HG02970 (cell line): ENCODE results near the gene ABLIM3.

ENCODE experiments used
- ATAC-seq: cut with Tn5 transposase; IDR thresholded peaks from one replicate; pipeline ENCODE4 v1.9.1; 2021; ENCODE audit warnings: mild to moderate bottlenecking, moderate library complexity, moderate number of reproducible peaks; ENCODE audit not compliant: unreplicated experiment, low FRiP score

ABLIM3 gene

DNA sequence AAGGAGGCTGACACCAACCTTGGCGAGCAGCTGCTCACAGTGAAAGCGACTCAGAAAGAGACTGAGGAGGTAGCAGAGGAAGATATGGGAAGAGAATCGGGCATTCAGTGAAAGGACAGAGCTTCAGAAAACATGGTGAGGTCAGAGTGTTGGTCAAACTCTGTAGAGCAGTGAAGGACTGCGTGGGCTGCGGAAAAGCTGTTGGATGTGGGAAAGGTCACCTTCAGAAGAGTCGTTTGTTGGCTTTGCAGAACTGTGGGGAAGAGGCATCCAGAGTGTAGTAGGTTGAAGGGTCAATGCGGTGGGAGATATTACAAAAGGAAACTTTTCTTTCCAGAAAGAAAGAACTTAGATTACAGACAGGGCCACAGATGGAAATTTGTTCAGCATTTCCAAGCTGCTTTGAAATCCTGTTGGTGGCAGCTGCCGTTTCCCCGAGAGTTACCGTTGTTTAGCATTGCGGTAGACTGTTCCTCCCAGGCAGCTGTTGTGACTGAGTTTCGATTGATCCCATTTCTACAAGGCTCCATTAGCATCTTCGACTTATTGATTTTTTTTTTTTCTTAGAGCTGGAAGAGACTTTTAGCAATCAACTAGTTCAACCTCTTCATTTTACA is 72.1 kb downstream of the ABLIM3 start:
- no peak for ATAC-seq

DNA sequence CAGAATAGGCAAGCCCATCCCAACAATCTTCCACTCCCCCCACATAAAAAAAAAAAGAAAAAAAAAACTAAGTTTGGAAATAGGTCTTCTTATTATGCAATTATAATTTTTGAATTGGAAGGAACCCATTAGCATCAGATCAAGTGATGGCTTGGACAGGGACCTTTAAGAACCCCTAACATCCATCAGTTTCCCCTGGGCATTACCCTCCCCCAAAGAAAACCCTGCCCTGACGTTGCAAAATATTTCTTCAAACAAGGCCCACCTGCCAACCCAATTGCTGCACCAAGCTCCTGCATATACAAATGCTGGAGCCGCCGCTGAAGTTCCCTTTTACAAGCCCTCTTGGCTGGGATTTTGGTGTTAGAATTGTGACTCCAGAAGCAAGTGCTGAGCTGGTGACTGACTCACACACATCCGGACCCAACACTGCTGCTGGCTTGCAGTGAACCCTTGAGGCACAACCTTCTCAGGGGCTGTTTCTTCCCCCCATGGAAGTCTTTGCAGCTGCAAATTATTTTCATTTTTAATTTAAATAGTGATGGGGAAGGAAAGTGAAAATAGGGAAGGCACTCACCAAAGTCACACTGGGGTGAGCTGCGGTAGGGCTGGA is 74.3 kb downstream of the ABLIM3 start:
- no peak for ATAC-seq

DNA sequence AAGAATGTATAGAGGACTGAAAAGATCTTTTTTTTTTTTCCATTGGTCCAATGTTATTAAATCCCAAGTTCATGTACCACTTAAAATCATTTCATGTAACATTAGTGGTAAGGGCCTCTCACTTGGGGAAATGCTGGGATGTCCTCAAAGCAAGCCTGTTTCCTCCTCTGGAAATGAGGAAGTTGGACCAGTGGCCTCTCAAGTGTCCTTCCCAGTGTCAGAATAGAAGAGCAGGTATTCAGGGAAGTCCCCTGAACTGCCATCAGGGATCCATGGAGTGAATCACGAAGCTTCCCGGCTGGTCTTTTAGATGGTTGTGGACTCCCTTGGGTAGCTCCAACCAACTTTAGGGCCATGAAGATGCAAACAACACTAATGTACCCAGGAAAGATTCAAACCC is 75.2 kb downstream of the ABLIM3 start:
- ATAC-seq, result no peak

DNA sequence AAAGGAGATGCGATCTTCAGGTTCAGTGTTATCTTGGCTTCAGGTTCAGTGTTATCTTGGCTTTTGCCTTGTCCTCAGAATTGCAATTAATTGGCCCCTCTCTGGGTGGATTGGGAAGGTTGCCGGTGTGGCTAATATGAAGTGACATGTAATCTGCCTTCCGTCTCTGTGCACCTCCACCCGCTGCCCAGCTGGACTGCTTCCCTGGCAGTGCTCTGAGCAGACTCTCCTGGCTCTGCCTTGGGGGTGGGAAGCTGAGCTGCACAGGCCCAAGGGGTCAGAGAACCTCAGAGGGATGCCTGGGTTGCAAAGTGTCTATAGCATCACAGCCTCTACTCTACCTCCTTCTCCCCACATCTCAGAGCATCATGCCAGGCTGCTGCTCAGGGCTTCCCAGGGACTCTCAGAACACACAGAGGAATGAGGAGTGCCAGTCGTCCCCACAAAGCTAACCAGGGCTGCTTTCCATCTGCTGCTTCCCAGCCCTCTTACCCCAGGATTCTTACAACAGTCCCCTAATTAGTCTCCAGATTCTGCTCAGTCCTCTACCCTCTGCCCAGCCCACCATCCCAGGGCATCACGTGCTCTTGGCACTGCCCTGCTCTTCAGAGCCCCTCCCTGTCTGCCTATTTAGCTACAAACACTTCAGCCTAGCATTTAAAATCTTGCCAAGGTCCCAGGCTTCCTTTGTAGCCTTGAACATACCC is 76.0 kb downstream of the ABLIM3 start:
- no peak for ATAC-seq

- ATAC-seq, result no peak
Observed at GRCh38 chr5:149217803-149218155, 76.5 kb downstream of the ABLIM3 start.

GRCh38 chr5:149219584-149219983 is 78.3 kb downstream of the ABLIM3 start:
- ATAC-seq, result no peak

GRCh38 chr5:149220750-149221149 is 79.5 kb downstream of the ABLIM3 start:
- ATAC-seq, result no peak

GRCh38 chr5:149221326-149221725 is 80.0 kb downstream of the ABLIM3 start:
- ATAC-seq, result no peak

DNA sequence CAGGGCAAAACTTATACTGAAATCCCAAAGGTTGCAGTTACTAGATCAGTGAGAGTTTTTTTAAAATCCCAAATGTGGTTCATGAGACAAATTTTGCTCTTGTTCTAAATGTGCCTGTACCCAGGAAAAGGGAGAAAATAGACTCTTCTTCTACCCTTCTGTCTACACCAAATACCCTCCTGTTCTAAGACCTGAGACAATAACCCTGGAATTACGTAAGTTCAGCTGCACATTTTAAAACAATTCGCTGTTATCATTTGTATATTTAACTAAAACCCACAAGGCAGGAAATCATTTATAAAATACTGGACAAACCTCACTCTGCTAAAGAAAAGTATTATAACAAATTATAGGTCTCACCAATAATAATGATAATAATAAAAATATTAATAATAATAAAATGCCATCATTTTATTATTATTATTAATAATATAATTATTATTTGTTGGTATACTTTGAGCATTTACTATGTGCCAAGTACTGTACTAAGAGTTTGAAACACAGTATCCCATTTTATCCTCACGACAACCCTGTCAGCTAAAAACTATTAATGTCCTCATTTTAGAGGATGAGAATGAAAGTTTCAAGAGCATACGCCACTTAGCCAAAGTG is 80.5 kb downstream of the ABLIM3 start:
- ATAC-seq, result no peak

- ATAC-seq, result no peak
Observed at GRCh38 chr5:149223081-149223848, 82.0 kb downstream of the ABLIM3 start.

DNA sequence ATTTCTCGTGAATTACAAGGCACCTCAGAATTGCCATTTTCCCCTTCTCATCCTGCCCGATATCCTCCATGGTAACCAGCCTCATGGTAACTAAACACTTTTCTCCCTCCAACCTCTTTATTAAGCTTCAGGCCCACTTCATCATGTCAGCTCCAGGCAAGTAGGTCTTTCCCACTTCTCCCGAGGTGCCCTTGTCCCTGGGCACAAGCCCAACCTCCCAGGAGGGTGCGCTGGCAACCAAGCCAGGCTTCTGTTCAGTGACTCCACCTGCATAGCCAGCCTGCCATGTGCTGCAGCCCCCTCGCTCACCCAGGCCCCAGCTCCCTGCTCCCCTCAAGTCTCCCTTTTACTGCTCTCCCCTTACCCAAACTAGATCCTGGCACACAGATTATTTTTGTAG is 83.0 kb downstream of the ABLIM3 start:
- ATAC-seq, result no peak

GRCh38 chr5:149227168-149227826 is 86.0 kb downstream of the ABLIM3 start:
- ATAC-seq, result no peak

DNA sequence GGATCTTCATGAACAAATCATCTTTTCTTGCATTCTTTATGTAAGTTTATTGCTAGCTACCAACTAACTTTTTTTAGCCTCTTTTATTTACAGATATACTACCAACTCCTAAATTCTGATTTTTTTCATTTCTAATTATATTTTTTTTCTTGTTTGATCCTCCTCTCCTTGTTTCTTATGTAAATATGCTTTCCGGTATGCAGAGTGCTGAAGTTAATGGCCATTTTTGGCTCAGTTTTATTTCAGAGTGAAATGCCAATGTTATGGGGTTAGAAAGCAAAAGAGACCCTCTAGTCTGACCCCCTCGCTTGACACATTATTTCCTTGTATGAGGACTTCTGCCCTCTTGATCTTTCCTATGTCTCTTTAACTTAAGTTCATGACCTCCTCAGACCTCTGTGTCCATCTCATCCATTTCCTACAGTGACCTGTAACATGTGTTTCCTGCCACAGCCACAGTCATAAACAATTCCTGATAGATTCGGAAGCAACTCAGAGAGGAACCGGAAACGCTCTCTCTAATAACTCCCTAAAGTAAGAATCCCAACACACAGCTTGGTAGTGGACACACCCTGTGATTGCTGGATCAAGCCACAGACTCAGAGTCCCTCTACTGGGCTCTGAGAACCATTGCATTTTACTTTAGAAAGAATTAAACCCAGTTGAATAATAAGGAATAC is 87.5 kb downstream of the ABLIM3 start:
- no peak for ATAC-seq

GRCh38 chr5:149229298-149229937 is 88.1 kb downstream of the ABLIM3 start:
- ATAC-seq, result no peak

GRCh38 chr5:149235841-149236240 is 94.5 kb downstream of the ABLIM3 start:
- no peak for ATAC-seq

DNA sequence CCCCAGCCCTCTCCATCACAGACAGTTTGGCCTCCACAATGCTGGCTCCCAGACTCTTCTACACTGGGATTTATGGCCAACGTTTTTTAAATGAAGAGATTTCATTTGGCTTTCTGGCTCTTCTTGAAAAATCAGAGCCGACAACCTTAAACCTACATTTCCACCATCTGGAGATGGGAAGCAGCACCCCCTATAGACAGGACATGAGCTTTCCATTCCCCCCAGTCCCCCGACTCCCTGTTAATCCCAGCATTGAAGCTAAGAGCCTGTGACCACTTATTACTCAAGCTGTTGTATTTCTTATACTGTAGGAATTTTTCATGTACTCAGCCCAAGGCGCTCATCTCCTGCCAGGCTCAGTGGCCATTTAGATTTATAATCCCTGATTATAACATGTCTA is 96.4 kb downstream of the ABLIM3 start:
- ATAC-seq, result no peak

GRCh38 chr5:149238540-149238939 is 97.2 kb downstream of the ABLIM3 start:
- ATAC-seq, result no peak

DNA sequence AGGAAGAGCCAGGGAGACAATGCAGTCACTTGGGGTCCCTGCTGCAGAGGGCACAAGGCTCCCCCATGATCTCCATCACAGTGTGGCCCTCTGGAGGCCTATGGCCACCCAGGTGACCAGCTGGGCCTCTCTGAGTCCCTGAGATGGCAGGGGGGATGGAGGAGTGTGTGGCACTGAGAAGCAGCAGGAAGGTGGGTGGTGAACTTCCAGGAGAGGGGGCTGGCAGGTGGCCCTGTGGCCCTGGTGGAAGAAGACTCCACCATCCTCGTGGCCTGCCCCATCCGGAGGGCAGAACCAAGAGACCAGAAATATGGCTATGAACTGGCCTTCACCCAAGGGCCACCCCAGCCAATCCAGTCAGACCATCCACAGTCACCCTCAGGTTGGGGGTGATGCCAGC is 98.6 kb downstream of the ABLIM3 start:
- ATAC-seq, result no peak

DNA sequence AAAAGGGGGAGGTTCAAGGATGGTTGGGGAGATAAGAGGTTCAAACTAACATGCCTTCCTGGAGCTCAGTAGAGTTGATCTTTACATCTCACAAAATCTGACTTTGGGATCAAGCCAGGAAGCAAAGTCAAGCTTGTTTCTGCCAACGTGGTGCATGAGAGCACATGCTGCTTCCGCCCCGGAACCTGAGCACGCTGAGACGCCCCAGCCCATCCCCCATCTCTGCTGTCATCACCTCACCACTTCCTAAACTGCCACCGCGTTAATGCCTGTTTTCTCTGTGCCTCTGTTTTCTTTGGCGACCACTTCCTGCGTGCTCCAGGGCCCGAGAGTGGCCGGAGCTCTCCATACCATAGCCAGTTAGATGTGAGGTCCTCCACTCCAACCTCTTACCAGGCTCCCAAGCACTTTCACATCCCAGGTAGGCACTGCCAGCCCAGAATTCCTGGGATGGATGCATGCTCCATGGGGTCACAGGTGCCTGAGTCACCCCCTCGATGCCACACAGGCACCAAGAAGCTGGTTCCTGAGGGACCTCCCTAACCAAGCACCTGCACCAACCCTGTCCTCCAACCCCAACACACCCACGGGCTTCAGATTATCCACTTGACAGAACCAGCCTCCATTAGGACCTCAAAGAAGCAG is 99.2 kb downstream of the ABLIM3 start:
- no peak for ATAC-seq
